Loucy (cell line): ENCODE data around the gene CDK6.

Experiments
- H2AFZ ChIP-seq: fragments of 200-600 bp; sonication (generic); 2 replicates; pipeline ENCODE4 v1.6.0; 2016; ENCODE audit warnings: antibody characterized with exemption, mild to moderate bottlenecking, low read length, moderate library complexity
- H3F3A ChIP-seq: fragments of 200-600 bp; 2 replicates; pipeline ENCODE4 v1.6.0; 2016; ENCODE audit warnings: antibody characterized with exemption, low read depth, mild to moderate bottlenecking
- H3K27me3 ChIP-seq: fragments of 200-600 bp; sonication (generic); 2 replicates; pipeline ENCODE4 v1.6.1; 2014; ENCODE audit warnings: low read length, mild to moderate bottlenecking; ENCODE audit not compliant: insufficient read depth, poor library complexity, severe bottlenecking
- H3K36me3 ChIP-seq: fragments of 200-600 bp; sonication (generic); 2 replicates; pipeline ENCODE4 v1.6.1; 2016; ENCODE audit warnings: low read length; ENCODE audit not compliant: insufficient read depth
- H3K4me1 ChIP-seq: fragments of 200-600 bp; sonication (generic); 2 replicates; pipeline ENCODE4 v1.5.1; 2014; ENCODE audit warnings: low read length, mild to moderate bottlenecking; ENCODE audit not compliant: insufficient read depth, poor library complexity, severe bottlenecking
- H3K4me2 ChIP-seq: fragments of 200-600 bp; sonication (generic); 2 replicates; pipeline ENCODE4 v1.6.0; 2014; ENCODE audit warnings: antibody characterized with exemption, low read length, low read depth, mild to moderate bottlenecking; ENCODE audit not compliant: poor library complexity, severe bottlenecking
- H3K4me3 ChIP-seq: fragments of 200-600 bp; sonication (generic); 2 replicates; pipeline ENCODE4 v1.5.1; 2014; ENCODE audit warnings: low read length, mild to moderate bottlenecking, mixed read lengths; ENCODE audit not compliant: poor library complexity, severe bottlenecking
- H3K79me2 ChIP-seq: fragments of 200-600 bp; sonication (generic); 2 replicates; pipeline ENCODE4 v1.6.1; 2014; ENCODE audit warnings: low read length; ENCODE audit not compliant: insufficient read depth
- H3K9ac ChIP-seq: fragments of 200-600 bp; sonication (generic); 2 replicates; pipeline ENCODE4 v1.6.0; 2014; ENCODE audit warnings: mild to moderate bottlenecking, low read depth, low read length, moderate library complexity; ENCODE audit not compliant: poor library complexity, severe bottlenecking
- H3K9me2 ChIP-seq: fragments of 200-600 bp; sonication (generic); replicated peaks from 2 replicates; pipeline ENCODE4 v1.6.1; 2016; ENCODE audit warnings: low read depth, low read length, mixed read lengths
- H3K9me3 ChIP-seq: fragments of 200-600 bp; sonication (generic); 2 replicates; pipeline ENCODE4 v1.6.1; 2014; ENCODE audit warnings: mild to moderate bottlenecking, antibody characterized with exemption, low read length, low read depth; ENCODE audit not compliant: insufficient read depth
- H4K20me1 ChIP-seq: fragments of 200-600 bp; sonication (generic); 2 replicates; pipeline ENCODE4 v1.6.0; 2014; ENCODE audit warnings: antibody characterized with exemption, low read length, mild to moderate bottlenecking; ENCODE audit not compliant: insufficient read depth, poor library complexity, severe bottlenecking
- CTCF ChIP-seq: fragments of 200-600 bp; sonication (generic); conservative IDR thresholded peaks from 2 replicates; pipeline ENCODE4 v1.5.1; 2014; ENCODE audit warnings: mild to moderate bottlenecking, antibody characterized with exemption, low read length
- EZH2phosphoT487 ChIP-seq: fragments of 200-600 bp; IDR thresholded peaks from 2 replicates; pipeline ENCODE4 v1.6.1; 2018; ENCODE audit warnings: antibody characterized with exemption, mild to moderate bottlenecking, moderate library complexity, borderline replicate concordance

Gene CDK6

GRCh38 chr7:92623544-92623943, 212.8 kb downstream of the CDK6 start:
- H3K4me3 ChIP-seq, result no peak overlapping the region
- H2AFZ ChIP-seq, result no peak overlapping the region
- peaks cover 60% of the 10 kb centered on the region for H3K4me1 ChIP-seq
- peaks cover 36% of the 10 kb centered on the region for H4K20me1 ChIP-seq
- no peaks in the 10 kb centered on the region for H3K27me3 ChIP-seq
- no peaks in the 10 kb centered on the region; the same call in 1 of the 2 replicates for H3K9me3 ChIP-seq
- H3K9me2 ChIP-seq, result no peaks in the 10 kb centered on the region
- peaks cover 91% of the 10 kb centered on the region for H3K79me2 ChIP-seq
- TF ChIP-seq CTCF (no peak), EZH2phosphoT487 (no peak)
- peaks cover 21% of the 10 kb centered on the region for H3F3A ChIP-seq
- H3K4me2 ChIP-seq, result peak overlapping the region; percentile 0
- no peak overlapping the region for H3K9ac ChIP-seq
- H3K36me3 ChIP-seq, result peaks cover 80% of the 10 kb centered on the region

- H3K9me3 ChIP-seq, result no peaks in the 10 kb centered on the region; the same call in 1 of the 2 replicates
- peaks cover 44% of the 10 kb centered on the region for H4K20me1 ChIP-seq
- H3K27me3 ChIP-seq, result no peaks in the 10 kb centered on the region
- H3K9me2 ChIP-seq, result no peaks in the 10 kb centered on the region
- peaks cover 80% of the 10 kb centered on the region for H3K36me3 ChIP-seq
- peak overlapping the region; percentile 51 for H3K9ac ChIP-seq
- H3K4me1 ChIP-seq, result peaks cover 60% of the 10 kb centered on the region
- TF ChIP-seq CTCF, result no peak
- TF ChIP-seq EZH2phosphoT487, result no peak
- no peak overlapping the region for H3K4me2 ChIP-seq
- no peak overlapping the region for H3K4me3 ChIP-seq
- peaks cover 21% of the 10 kb centered on the region for H3F3A ChIP-seq
- peaks cover 91% of the 10 kb centered on the region for H3K79me2 ChIP-seq
- no peak overlapping the region for H2AFZ ChIP-seq
Measured at GRCh38 chr7:92622685-92623084, 213.7 kb downstream of the CDK6 start.

GRCh38 chr7:92622030-92622429, 214.3 kb downstream of the CDK6 start:
- Histone ChIP-seq H3K4me3 (no peak overlapping the region), H3K9ac (peak overlapping the region; percentile 51), H3F3A (peaks cover 21% of the 10 kb centered on the region), H3K27me3 (no peaks in the 10 kb centered on the region), H3K79me2 (peaks cover 91% of the 10 kb centered on the region), H3K4me1 (peaks cover 55% of the 10 kb centered on the region), H3K4me2 (peak overlapping the region; percentile 60), H2AFZ (no peak overlapping the region), H3K36me3 (peaks cover 80% of the 10 kb centered on the region), H3K9me3 (no peaks in the 10 kb centered on the region; the same call in 1 of the 2 replicates), H4K20me1 (peaks cover 51% of the 10 kb centered on the region), H3K9me2 (no peaks in the 10 kb centered on the region)
- TF ChIP-seq CTCF, result no peak
- no peak for TF ChIP-seq EZH2phosphoT487
